K562 (cell line): ENCODE data around the gene MYCBPAP.

ENCODE experiments used
- BDP1 ChIP-seq: IDR thresholded peaks from 3 replicates; pipeline ENCODE4 v1.6.1; 2011; ENCODE audit not compliant: insufficient read length, insufficient read depth
- KLF13 ChIP-seq: fragments of 450-650 bp; IDR thresholded peaks from 2 replicates; pipeline ENCODE4 v1.6.1; 2016; ENCODE audit warnings: missing genetic modification characterization, low read depth, mild to moderate bottlenecking, missing compliant biosample characterization, moderate library complexity, borderline replicate concordance
- MAFK ChIP-seq: IDR thresholded peaks from 2 replicates; pipeline ENCODE4 v1.6.1; 2011; ENCODE audit warnings: low read length, improper control_type of control experiment
- U2AF2 ChIP-seq: fragments of 200-400 bp; formaldehyde crosslinking; optimal IDR thresholded peaks from 2 replicates; pipeline ENCODE3; 2017; ENCODE audit warnings: low read depth, mild to moderate bottlenecking, low read length
- TF ChIP-seq, protein P1 (sequence below): sonication (generic); formaldehyde crosslinking; IDR thresholded peaks from 2 replicates; pipeline ENCODE4 v1.8.0; 2022; ENCODE audit warnings: mild to moderate bottlenecking, missing genetic modification reagents, borderline replicate concordance
- TF ChIP-seq, protein P2 (sequence below), 2 experiments: fragments of 450-650 bp; conservative IDR thresholded peaks; 2 replicates each; pipeline ENCODE4 v1.6.1; 2017; ENCODE audit warnings: mild to moderate bottlenecking in 2 of 2, moderate library complexity in 2 of 2
- TF ChIP-seq, protein P3 (sequence below): fragments of 250-450 bp; sonication (Bioruptor Pico); IDR thresholded peaks from 2 replicates; pipeline ENCODE4 v1.8.0; 2021; ENCODE audit warnings: moderate library complexity, mild to moderate bottlenecking, inconsistent platforms

DNA sequence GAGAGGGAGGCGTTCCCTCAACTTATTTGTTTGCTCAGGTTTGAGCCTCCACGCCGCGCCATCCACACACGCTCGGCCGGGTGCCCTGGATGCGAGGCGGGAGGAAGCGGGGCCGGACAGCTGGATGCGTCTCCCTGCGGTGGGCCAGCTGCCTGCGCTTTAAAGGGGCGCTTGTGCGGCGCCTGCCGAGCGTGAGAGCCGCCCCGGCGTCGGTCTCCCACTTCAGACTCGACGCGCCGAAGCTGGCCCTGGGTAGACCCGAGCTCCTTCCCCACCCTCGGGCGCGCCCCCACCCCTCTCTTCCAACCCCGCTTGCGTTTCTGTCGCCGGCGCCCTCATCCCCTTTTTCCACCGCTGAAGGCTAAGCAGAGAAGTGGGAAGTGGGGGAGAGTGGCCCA, 39.0 kb upstream of the MYCBPAP start:
- TF ChIP-seq, protein P1, sequence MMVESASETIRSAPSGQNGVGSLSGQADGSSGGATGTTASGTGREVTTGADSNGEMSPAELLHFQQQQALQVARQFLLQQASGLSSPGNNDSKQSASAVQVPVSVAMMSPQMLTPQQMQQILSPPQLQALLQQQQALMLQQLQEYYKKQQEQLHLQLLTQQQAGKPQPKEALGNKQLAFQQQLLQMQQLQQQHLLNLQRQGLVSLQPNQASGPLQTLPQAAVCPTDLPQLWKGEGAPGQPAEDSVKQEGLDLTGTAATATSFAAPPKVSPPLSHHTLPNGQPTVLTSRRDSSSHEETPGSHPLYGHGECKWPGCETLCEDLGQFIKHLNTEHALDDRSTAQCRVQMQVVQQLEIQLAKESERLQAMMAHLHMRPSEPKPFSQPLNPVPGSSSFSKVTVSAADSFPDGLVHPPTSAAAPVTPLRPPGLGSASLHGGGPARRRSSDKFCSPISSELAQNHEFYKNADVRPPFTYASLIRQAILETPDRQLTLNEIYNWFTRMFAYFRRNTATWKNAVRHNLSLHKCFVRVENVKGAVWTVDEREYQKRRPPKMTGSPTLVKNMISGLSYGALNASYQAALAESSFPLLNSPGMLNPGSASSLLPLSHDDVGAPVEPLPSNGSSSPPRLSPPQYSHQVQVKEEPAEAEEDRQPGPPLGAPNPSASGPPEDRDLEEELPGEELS (CRISPR knock-in tag), result no peak
- TF ChIP-seq, protein P2, sequence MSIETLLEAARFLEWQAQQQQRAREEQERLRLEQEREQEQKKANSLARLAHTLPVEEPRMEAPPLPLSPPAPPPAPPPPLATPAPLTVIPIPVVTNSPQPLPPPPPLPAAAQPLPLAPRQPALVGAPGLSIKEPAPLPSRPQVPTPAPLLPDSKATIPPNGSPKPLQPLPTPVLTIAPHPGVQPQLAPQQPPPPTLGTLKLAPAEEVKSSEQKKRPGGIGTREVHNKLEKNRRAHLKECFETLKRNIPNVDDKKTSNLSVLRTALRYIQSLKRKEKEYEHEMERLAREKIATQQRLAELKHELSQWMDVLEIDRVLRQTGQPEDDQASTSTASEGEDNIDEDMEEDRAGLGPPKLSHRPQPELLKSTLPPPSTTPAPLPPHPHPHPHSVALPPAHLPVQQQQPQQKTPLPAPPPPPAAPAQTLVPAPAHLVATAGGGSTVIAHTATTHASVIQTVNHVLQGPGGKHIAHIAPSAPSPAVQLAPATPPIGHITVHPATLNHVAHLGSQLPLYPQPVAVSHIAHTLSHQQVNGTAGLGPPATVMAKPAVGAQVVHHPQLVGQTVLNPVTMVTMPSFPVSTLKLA (conservative IDR thresholded peaks at IDR 0.05), result no peak
- TF ChIP-seq BDP1 (no peak), KLF13 (tag) (no peak), U2AF2 (no peak), MAFK (no peak)
- TF ChIP-seq, protein P3, sequence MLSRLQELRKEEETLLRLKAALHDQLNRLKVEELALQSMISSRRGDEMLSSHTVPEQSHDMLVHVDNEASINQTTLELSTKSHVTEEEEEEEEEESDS (CRISPR knock-in tag), result no peak
